PC-3 (cell line): ENCODE results near the gene CAMK2B.

Experiments used
- EZH2 ChIP-seq: fragments of 300-600 bp; sonication (generic); IDR thresholded peaks from one replicate; pipeline ENCODE4 v1.6.1; 2017; ENCODE audit warnings: antibody characterized with exemption, mild to moderate bottlenecking, low read length; ENCODE audit not compliant: unreplicated experiment
- TF ChIP-seq, protein P1 (sequence below): fragments of 300-600 bp; sonication (generic); conservative IDR thresholded peaks from 2 replicates; pipeline ENCODE4 v1.5.1; 2017; ENCODE audit warnings: antibody characterized with exemption, low read depth, mild to moderate bottlenecking, low read length

DNA sequence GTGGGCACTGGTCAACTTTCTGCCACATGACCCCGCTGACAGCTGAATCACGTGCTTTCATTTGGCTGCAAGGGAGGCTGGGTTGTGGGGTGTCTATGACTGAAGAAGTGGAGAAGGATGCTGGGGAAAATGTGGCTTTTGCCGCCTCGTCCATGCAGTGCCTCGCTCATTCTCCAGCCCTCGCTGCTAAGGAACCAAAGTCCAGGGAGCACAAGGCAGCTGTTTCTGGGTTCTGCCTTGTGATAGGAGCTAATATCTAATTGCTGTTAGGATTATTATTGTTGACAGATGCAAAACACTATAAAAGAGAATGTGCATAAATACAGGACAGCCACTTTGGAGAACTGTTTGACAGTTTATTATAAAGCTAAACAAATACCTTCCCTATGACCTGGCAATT, 4.9 kb upstream of the CAMK2B start:
- TF ChIP-seq, protein P1, sequence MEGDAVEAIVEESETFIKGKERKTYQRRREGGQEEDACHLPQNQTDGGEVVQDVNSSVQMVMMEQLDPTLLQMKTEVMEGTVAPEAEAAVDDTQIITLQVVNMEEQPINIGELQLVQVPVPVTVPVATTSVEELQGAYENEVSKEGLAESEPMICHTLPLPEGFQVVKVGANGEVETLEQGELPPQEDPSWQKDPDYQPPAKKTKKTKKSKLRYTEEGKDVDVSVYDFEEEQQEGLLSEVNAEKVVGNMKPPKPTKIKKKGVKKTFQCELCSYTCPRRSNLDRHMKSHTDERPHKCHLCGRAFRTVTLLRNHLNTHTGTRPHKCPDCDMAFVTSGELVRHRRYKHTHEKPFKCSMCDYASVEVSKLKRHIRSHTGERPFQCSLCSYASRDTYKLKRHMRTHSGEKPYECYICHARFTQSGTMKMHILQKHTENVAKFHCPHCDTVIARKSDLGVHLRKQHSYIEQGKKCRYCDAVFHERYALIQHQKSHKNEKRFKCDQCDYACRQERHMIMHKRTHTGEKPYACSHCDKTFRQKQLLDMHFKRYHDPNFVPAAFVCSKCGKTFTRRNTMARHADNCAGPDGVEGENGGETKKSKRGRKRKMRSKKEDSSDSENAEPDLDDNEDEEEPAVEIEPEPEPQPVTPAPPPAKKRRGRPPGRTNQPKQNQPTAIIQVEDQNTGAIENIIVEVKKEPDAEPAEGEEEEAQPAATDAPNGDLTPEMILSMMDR: no peak
- no peak for TF ChIP-seq EZH2
